IPS-20b (cell line): ENCODE results near the gene ZFYVE27.

Source experiments
- H3K27ac ChIP-seq: one replicate; pipeline ENCODE4 v1.5.1; 2013; ENCODE audit warnings: low read length
- H3K27me3 ChIP-seq: 2 replicates; pipeline ENCODE4 v1.6.1; 2013; ENCODE audit warnings: mild to moderate bottlenecking, low read length, inconsistent platforms; ENCODE audit not compliant: insufficient read depth
- H3K36me3 ChIP-seq: 2 replicates; pipeline ENCODE4 v1.6.1; 2013; ENCODE audit warnings: low read depth, mild to moderate bottlenecking, inconsistent platforms, low read length, moderate library complexity; ENCODE audit not compliant: insufficient read depth
- H3K4me1 ChIP-seq: 2 replicates; pipeline ENCODE4 v1.6.1; 2013; ENCODE audit warnings: mild to moderate bottlenecking, control low read depth, inconsistent platforms, low read length, moderate library complexity; ENCODE audit not compliant: insufficient read depth
- H3K4me3 ChIP-seq: 2 replicates; pipeline ENCODE4 v1.5.1; 2013; ENCODE audit warnings: mild to moderate bottlenecking, low read length, inconsistent platforms
- H3K9ac ChIP-seq: 2 replicates; pipeline ENCODE4 v1.6.1; 2013; ENCODE audit warnings: low read depth, mild to moderate bottlenecking, inconsistent platforms, low read length, moderate library complexity
- H3K9me3 ChIP-seq: 2 replicates; pipeline ENCODE4 v1.6.1; 2013; ENCODE audit warnings: mild to moderate bottlenecking, low read depth, low read length, inconsistent platforms; ENCODE audit not compliant: insufficient read depth

Gene ZFYVE27

GRCh38 chr10:97779492-97779891, 42.6 kb downstream of the ZFYVE27 start:
- H3K9me3 ChIP-seq: no peaks in the 10 kb centered on the region
- no peaks in the 10 kb centered on the region for H3K36me3 ChIP-seq
- H3K27me3 ChIP-seq: no peaks in the 10 kb centered on the region
- no peak overlapping the region for H3K4me3 ChIP-seq
- peaks cover 13% of the 10 kb centered on the region; the same call in 1 of the 2 replicates for H3K4me1 ChIP-seq
- H3K27ac ChIP-seq: no peak overlapping the region
- no peak overlapping the region for H3K9ac ChIP-seq

- no peak overlapping the region for H3K9ac ChIP-seq
- no peaks in the 10 kb centered on the region for H3K36me3 ChIP-seq
- H3K27me3 ChIP-seq: no peaks in the 10 kb centered on the region
- H3K27ac ChIP-seq: no peak overlapping the region
- no peaks in the 10 kb centered on the region for H3K9me3 ChIP-seq
- H3K4me1 ChIP-seq: peaks cover 13% of the 10 kb centered on the region; the same call in 1 of the 2 replicates
- H3K4me3 ChIP-seq: no peak overlapping the region
These were observed 43.0 kb downstream of the ZFYVE27 start for GRCh38 chr10:97779975-97780374.

GRCh38 chr10:97780841-97781617, 44.1 kb downstream of the ZFYVE27 start:
- no peak overlapping the region for H3K9ac ChIP-seq
- no peaks in the 10 kb centered on the region for H3K9me3 ChIP-seq
- no peaks in the 10 kb centered on the region for H3K36me3 ChIP-seq
- no peak overlapping the region for H3K4me3 ChIP-seq
- H3K27me3 ChIP-seq: no peaks in the 10 kb centered on the region
- H3K4me1 ChIP-seq: peaks cover 13% of the 10 kb centered on the region; the same call in 1 of the 2 replicates
- no peak overlapping the region for H3K27ac ChIP-seq

- peaks cover 13% of the 10 kb centered on the region; the same call in 1 of the 2 replicates for H3K4me1 ChIP-seq
- no peak overlapping the region for H3K9ac ChIP-seq
- no peaks in the 10 kb centered on the region for H3K9me3 ChIP-seq
- H3K27ac ChIP-seq: no peak overlapping the region
- no peak overlapping the region for H3K4me3 ChIP-seq
- no peaks in the 10 kb centered on the region for H3K36me3 ChIP-seq
- H3K27me3 ChIP-seq: no peaks in the 10 kb centered on the region
These were observed 44.8 kb downstream of the ZFYVE27 start for GRCh38 chr10:97781618-97782331.

- no peak overlapping the region for H3K9ac ChIP-seq
- H3K27ac ChIP-seq: no peak overlapping the region
- no peaks in the 10 kb centered on the region for H3K27me3 ChIP-seq
- H3K4me1 ChIP-seq: peaks cover 13% of the 10 kb centered on the region; the same call in 1 of the 2 replicates
- no peaks in the 10 kb centered on the region for H3K9me3 ChIP-seq
- H3K36me3 ChIP-seq: no peaks in the 10 kb centered on the region
- no peak overlapping the region for H3K4me3 ChIP-seq
These were observed 45.7 kb downstream of the ZFYVE27 start for GRCh38 chr10:97782455-97783228.

GRCh38 chr10:97784200-97784810, 47.4 kb downstream of the ZFYVE27 start:
- Histone ChIP-seq H3K36me3 (no peaks in the 10 kb centered on the region), H3K4me1 (peaks cover 7% of the 10 kb centered on the region; the same call in 1 of the 2 replicates), H3K9ac (no peak overlapping the region), H3K4me3 (no peak overlapping the region), H3K27ac (no peak overlapping the region), H3K9me3 (no peaks in the 10 kb centered on the region), H3K27me3 (no peaks in the 10 kb centered on the region)

- Histone ChIP-seq H3K4me3 (no peak overlapping the region), H3K36me3 (no peaks in the 10 kb centered on the region), H3K27me3 (no peaks in the 10 kb centered on the region), H3K9me3 (no peaks in the 10 kb centered on the region), H3K4me1 (peaks cover 7% of the 10 kb centered on the region; the same call in 1 of the 2 replicates), H3K9ac (no peak overlapping the region), H3K27ac (no peak overlapping the region)
These were observed 48.3 kb downstream of the ZFYVE27 start for GRCh38 chr10:97785231-97785630.

GRCh38 chr10:97785731-97786130, 48.8 kb downstream of the ZFYVE27 start:
- Histone ChIP-seq H3K4me1 (peaks cover 7% of the 10 kb centered on the region; the same call in 1 of the 2 replicates), H3K9ac (no peak overlapping the region), H3K27ac (no peak overlapping the region), H3K27me3 (no peaks in the 10 kb centered on the region), H3K36me3 (no peaks in the 10 kb centered on the region), H3K4me3 (no peak overlapping the region), H3K9me3 (no peaks in the 10 kb centered on the region)

- Histone ChIP-seq H3K9ac (no peak overlapping the region), H3K4me3 (no peak overlapping the region), H3K27ac (no peak overlapping the region), H3K4me1 (no peaks in the 10 kb centered on the region), H3K9me3 (no peaks in the 10 kb centered on the region), H3K27me3 (peaks cover 7% of the 10 kb centered on the region; the same call in 1 of the 2 replicates), H3K36me3 (no peaks in the 10 kb centered on the region)
These were observed 51.9 kb downstream of the ZFYVE27 start for GRCh38 chr10:97788552-97789442.

GRCh38 chr10:97789770-97790397, 53.0 kb downstream of the ZFYVE27 start:
- no peak overlapping the region for H3K4me3 ChIP-seq
- H3K9me3 ChIP-seq: no peaks in the 10 kb centered on the region
- H3K36me3 ChIP-seq: no peaks in the 10 kb centered on the region
- no peak overlapping the region for H3K9ac ChIP-seq
- peaks cover 7% of the 10 kb centered on the region; the same call in 1 of the 2 replicates for H3K27me3 ChIP-seq
- no peak overlapping the region for H3K27ac ChIP-seq
- no peaks in the 10 kb centered on the region for H3K4me1 ChIP-seq
